Amygdala (tissue), 56 donors: Measurements from ENCODE around the gene SERPINA10.
"Not testable (repeated sequence)": the region's sequence is repeated elsewhere in the genome, so short reads cannot be mapped to it uniquely, and the experiment has no call there.

Experiments used
- DNase-seq, 56 donors: peaks; one replicate each; lab custom pipeline; 2025; lab: John Stamatoyannopoulos, UW

SERPINA10 gene

GRCh38 chr14:94288610-94289465, 4.2 kb downstream of the SERPINA10 start:
- DNase-seq, result no peak

DNA sequence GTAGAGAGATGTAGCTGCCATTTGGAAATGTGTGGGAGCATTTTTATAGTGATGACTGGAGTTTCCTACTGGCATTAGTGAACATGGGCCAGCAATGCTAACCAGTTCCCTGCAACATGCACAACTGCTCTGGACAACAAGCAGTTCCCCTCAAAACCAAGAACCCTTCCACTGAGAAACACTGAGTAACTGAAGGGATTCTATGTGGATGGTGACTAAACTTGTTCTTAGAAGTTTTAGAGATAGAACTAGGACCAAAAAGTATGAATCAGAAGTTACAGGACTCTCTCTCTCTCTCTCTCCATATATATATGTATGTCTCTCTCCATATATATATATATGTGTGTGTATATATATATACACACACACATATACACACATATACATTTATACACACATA, 7.9 kb downstream of the SERPINA10 start:
- no peak for DNase-seq

- DNase-seq, result no peak
These were observed 8.8 kb downstream of the SERPINA10 start for GRCh38 chr14:94284221-94284620.

- DNase-seq, result no peak
These were observed 9.9 kb downstream of the SERPINA10 start for GRCh38 chr14:94282991-94283723.

DNA sequence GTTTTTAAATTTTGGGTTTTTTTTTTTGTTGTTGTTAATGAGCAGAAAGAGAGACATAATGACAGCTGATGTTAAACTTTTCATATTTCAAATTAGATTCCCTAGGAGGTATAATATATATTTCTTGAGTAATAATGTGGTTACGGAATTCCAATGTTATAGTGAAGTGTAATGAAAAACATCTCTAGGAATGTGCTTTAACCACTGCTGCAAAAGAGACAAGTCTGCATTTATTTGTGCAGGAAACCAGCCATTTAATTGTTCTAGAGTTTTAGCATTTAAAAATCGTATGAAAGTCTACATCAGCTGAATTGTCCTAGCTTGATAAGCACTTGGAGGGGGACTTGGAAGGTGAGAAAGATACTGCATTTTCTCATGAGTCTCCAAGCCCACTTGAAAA, 14.3 kb downstream of the SERPINA10 start:
- DNase-seq, result no peak

- DNase-seq, result not testable (repeated sequence)
These were observed 16.0 kb downstream of the SERPINA10 start for GRCh38 chr14:94276898-94277561.

GRCh38 chr14:94269156-94269555, 23.9 kb downstream of the SERPINA10 start:
- DNase-seq, result peak in 35 of 56 donors; percentile 4 to 79 (median 31)

- DNase-seq, result not testable (repeated sequence)
These were observed 24.5 kb downstream of the SERPINA10 start for GRCh38 chr14:94268582-94268981.

- DNase-seq, result no peak
These were observed 25.7 kb downstream of the SERPINA10 start for GRCh38 chr14:94267352-94267751.

DNA sequence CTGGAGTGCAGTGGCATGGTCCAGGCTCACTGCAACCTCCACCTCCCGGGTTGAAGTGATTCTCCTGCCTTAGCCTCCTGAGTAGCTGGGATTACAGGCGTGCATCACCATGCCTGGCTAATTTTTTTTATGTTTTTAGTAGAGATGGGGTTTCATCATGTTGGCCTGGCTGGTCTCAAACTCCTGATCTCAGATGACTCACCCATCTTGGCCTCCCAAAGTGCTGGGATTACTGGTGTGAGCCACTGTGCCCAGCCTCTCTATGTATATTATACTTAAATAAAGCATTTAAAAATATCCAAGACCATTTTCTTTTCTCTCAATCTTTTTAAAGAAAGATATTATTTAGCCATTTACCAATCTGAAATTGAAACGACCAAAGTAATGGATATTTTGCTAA, 28.9 kb downstream of the SERPINA10 start:
- not testable (repeated sequence) for DNase-seq

DNA sequence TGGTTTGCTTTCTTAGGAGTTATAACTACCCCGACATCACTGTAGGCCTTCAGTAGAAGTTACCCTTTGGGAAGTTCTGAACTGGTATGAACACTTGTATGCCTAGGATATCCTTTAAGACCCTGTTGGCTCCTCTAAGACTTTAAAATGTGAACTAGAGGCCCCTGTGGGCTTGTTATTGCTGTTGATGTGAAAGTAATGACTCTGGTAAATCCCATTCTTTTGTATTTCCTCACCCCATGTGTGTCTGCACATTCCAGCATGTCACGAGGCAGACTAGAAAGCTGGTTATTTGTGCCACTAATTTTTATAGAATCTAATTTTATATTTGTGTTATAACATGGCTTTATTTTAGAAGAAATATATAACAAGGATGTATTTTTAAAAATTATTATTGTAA, 48.9 kb downstream of the SERPINA10 start:
- no peak for DNase-seq

DNA sequence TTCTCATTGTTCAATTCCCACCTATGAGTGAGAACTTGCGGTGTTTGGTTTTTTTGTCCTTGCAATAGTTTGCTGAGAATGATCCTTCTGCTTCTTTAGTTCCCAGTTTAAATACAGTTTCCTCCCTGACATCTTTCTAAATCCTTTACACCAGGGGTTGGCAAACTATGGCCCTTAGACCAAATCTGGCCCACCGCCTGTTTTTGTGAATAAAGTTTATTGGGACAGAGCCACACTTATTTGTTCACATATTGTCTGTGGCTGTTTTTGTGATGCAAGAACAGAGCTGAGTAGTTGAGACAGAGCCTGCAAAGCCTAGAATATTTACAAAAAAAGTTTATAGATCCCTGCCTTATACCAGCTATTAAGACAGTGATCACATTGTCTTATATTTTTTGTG, 53.7 kb downstream of the SERPINA10 start:
- peak in 5 of 56 donors; percentile 5 to 12 (median 6) for DNase-seq

GRCh38 chr14:94237983-94238382, 55.1 kb downstream of the SERPINA10 start:
- no peak for DNase-seq

- DNase-seq, result no peak
These were observed 56.0 kb downstream of the SERPINA10 start for GRCh38 chr14:94237046-94237445.
